Adrenal gland (tissue), 5 donors: ENCODE results near the gene TLR8.

Experiments
- CTCF ChIP-seq, 6 experiments: fragments of 450-650 bp in 4 of 6; fragments of 200-600 bp in 2 of 6; sonication (generic) in 1 of 6; IDR thresholded peaks; 1 replicate in 5 of 6; 2 replicates in 1 of 6; pipeline versions ENCODE4 v1.5.1 to v1.8.0; 2016 to 2021; ENCODE audit warnings: antibody characterized with exemption in 6 of 6, mild to moderate bottlenecking in 2 of 6, moderate library complexity in 1 of 6
- POLR2A ChIP-seq, 2 donors: fragments of 450-650 bp; IDR thresholded peaks; one replicate each; pipeline ENCODE4 v1.6.1; 2017; ENCODE audit warnings: antibody characterized with exemption in 2 of 2, mild to moderate bottlenecking in 2 of 2, moderate library complexity in 1 of 2
- donor health status: DM: no; HTN: no; CAD: no.

GRCh38 chrX:12934850-12935249 is 28.4 kb downstream of the TLR8 start:
- no peak for TF ChIP-seq CTCF (IDR thresholded peaks at IDR 0.05)
- TF ChIP-seq POLR2A (IDR thresholded peaks at IDR 0.05), result no peak
